ENCODE measurements around the gene DMTF1.

DNA sequence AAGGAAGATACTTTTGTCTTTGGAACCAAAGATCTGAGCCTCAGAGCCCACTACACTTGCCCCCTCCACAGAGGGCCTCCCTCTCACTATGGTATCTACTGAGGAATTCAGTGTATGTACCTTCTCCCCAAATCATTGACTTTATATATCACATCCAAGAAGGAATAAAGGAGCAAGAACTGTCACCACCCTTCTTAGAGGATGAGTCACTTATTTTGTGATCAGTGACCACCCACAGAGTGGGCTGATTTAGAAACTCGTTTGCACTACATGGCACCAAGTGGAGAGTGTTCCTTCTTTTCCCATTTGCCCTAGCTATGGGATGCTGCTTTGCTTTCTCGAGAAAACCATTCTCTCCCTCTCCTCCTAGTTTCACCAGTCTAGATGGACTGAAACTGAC lies 61.6 kb downstream of the DMTF1 start:
- TF ChIP-seq, protein P1, sequence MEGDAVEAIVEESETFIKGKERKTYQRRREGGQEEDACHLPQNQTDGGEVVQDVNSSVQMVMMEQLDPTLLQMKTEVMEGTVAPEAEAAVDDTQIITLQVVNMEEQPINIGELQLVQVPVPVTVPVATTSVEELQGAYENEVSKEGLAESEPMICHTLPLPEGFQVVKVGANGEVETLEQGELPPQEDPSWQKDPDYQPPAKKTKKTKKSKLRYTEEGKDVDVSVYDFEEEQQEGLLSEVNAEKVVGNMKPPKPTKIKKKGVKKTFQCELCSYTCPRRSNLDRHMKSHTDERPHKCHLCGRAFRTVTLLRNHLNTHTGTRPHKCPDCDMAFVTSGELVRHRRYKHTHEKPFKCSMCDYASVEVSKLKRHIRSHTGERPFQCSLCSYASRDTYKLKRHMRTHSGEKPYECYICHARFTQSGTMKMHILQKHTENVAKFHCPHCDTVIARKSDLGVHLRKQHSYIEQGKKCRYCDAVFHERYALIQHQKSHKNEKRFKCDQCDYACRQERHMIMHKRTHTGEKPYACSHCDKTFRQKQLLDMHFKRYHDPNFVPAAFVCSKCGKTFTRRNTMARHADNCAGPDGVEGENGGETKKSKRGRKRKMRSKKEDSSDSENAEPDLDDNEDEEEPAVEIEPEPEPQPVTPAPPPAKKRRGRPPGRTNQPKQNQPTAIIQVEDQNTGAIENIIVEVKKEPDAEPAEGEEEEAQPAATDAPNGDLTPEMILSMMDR (conservative IDR thresholded peaks at IDR 0.05; ENCODE audit: low read length) = no peak
- no peak for TF ChIP-seq EZH2phosphoT487 (IDR thresholded peaks at IDR 0.05; ENCODE audit: borderline replicate concordance)

All from Loucy (cell line).